GM12891 (cell line): ENCODE measurements around the gene CCDC40.

Source experiments
- PAX5 ChIP-seq: IDR thresholded peaks from 2 replicates; pipeline ENCODE4 v1.6.1; 2011; ENCODE audit warnings: low read length, moderate library complexity, mild to moderate bottlenecking; ENCODE audit not compliant: insufficient read depth, severe bottlenecking
- POLR2A ChIP-seq: IDR thresholded peaks from 2 replicates; pipeline ENCODE4 v1.6.1; 2011; ENCODE audit warnings: low read depth, low read length, control low read depth
- POLR2AphosphoS5 ChIP-seq: IDR thresholded peaks from 2 replicates; pipeline ENCODE4 v1.6.1; 2011; ENCODE audit warnings: low read depth, low read length, control low read depth
- POU2F2 ChIP-seq: IDR thresholded peaks from 2 replicates; pipeline ENCODE4 v1.6.1; 2011; ENCODE audit warnings: low read depth, mild to moderate bottlenecking, control low read depth, low read length, moderate library complexity
- SPI1 ChIP-seq: IDR thresholded peaks from 2 replicates; pipeline ENCODE4 v1.6.1; 2011; ENCODE audit warnings: low read depth, low read length, control low read depth
- TAF1 ChIP-seq: IDR thresholded peaks from 2 replicates; pipeline ENCODE4 v1.6.1; 2011; ENCODE audit warnings: low read depth, low read length, control low read depth

GRCh38 chr17:80034791-80035686, 1.4 kb upstream of the CCDC40 start:
- TF ChIP-seq TAF1 = no peak
- no peak for TF ChIP-seq POLR2A
- TF ChIP-seq SPI1 = no peak
- no peak for TF ChIP-seq POLR2AphosphoS5
- TF ChIP-seq PAX5 = no peak
- no peak for TF ChIP-seq POU2F2
